Right atrium auricular region (tissue), 2 donors: ENCODE results near the gene SCYL2. TPM values are rescaled to one million over a fixed set of nuclear protein-coding genes. Genes with fewer than 3 reads are reported as not detected.
A peak's percentile ranks its signal among the peaks of the same experiment; 100 is the strongest.
"Not testable (repeated sequence)": the region's sequence is repeated elsewhere in the genome, so short reads cannot be mapped to it uniquely, and the experiment has no call there.

Experiments used
- DNase-seq: peaks from one replicate; pipeline ENCODE4 v3.0.0-alpha.2; 2019; ENCODE audit warnings: low spot score
- H3K27ac ChIP-seq, 2 donors: fragments of 200-600 bp; sonication (generic); 1 replicate in 1 of 2; 2 replicates in 1 of 2; pipeline ENCODE4 v1.5.1; 2016 to 2019
- H3K27me3 ChIP-seq, 2 donors: fragments of 200-600 bp; sonication (generic); one replicate each; pipeline versions ENCODE4 v1.5.1 to v1.6.0; 2017 to 2019
- H3K36me3 ChIP-seq: fragments of 200-600 bp; sonication (generic); one replicate; pipeline ENCODE4 v1.5.1; 2016
- H3K4me1 ChIP-seq, 2 donors: fragments of 200-600 bp; sonication (generic); one replicate each; pipeline versions ENCODE4 v1.5.1 to v1.6.0; 2017 to 2019
- H3K4me3 ChIP-seq, 2 donors: fragments of 200-600 bp; sonication (generic); 1 replicate in 1 of 2; 2 replicates in 1 of 2; pipeline ENCODE4 v1.5.1; 2017 to 2019; ENCODE audit warnings: mild to moderate bottlenecking in 1 of 2, moderate library complexity in 1 of 2
- H3K9me3 ChIP-seq, 2 donors: fragments of 200-600 bp; sonication (generic); one replicate each; pipeline ENCODE4 v1.5.1; 2019
- CTCF ChIP-seq, 2 donors: fragments of 200-600 bp; sonication (generic); IDR thresholded peaks; one replicate each; pipeline ENCODE4 v1.5.1; 2019; ENCODE audit warnings: antibody characterized with exemption in 2 of 2
- total RNA-seq, 2 donors: library from RNA; depleted of rRNA; stranded (reverse); fragments of >200 nt; gene quantifications; one replicate each; pipeline ENCODE4 v1.1.0, GENCODE V29; 2016

SCYL2 gene
- total RNA-seq, 2 donors from 2014 or later: 21.1 to 36.9 TPM

- Histone ChIP-seq H3K27me3 (no peaks in the 10 kb centered on the region), H3K36me3 (no peaks in the 10 kb centered on the region), H3K4me1 (no peaks in the 10 kb centered on the region), H3K9me3 (no peaks in the 10 kb centered on the region), H3K4me3 (no peak overlapping the region), H3K27ac (no peak overlapping the region)
- DNase-seq: no peak
- no peak for TF ChIP-seq CTCF (IDR thresholded peaks at IDR 0.05)
Observed at GRCh38 chr12:100229036-100229635, 37.8 kb upstream of the SCYL2 start.

- DNase-seq: no peak
- Histone ChIP-seq H3K9me3 (no peaks in the 10 kb centered on the region), H3K4me1 (no peaks in the 10 kb centered on the region), H3K4me3 (no peak overlapping the region), H3K36me3 (no peaks in the 10 kb centered on the region), H3K27ac (no peak overlapping the region), H3K27me3 (no peaks in the 10 kb centered on the region)
- no peak for TF ChIP-seq CTCF (IDR thresholded peaks at IDR 0.05)
Observed at GRCh38 chr12:100229876-100230275, 37.1 kb upstream of the SCYL2 start.

GRCh38 chr12:100231873-100232272, 35.1 kb upstream of the SCYL2 start:
- H3K27me3 ChIP-seq, H3K36me3 ChIP-seq, H3K9me3 ChIP-seq, DNase-seq, H3K27ac ChIP-seq, H3K4me3 ChIP-seq, H3K4me1 ChIP-seq: not testable (repeated sequence)

- H3K27me3 ChIP-seq: no peaks in the 10 kb centered on the region
- no peak overlapping the region for H3K4me3 ChIP-seq
- no peak for DNase-seq
- no peak for TF ChIP-seq CTCF (IDR thresholded peaks at IDR 0.05)
- no peaks in the 10 kb centered on the region for H3K9me3 ChIP-seq
- peak overlapping the region; percentile 7 to 45 for H3K27ac ChIP-seq
- H3K36me3 ChIP-seq: no peaks in the 10 kb centered on the region
- H3K4me1 ChIP-seq: no peaks in the 10 kb centered on the region
Observed at GRCh38 chr12:100234166-100234565, 32.8 kb upstream of the SCYL2 start.

- H3K4me3 ChIP-seq: no peak overlapping the region
Observed at GRCh38 chr12:100234591-100235304, 32.2 kb upstream of the SCYL2 start.

More at GRCh38 chr12:100234591-100235304, 32.2 kb upstream of the SCYL2 start:
- no peaks in the 10 kb centered on the region for H3K9me3 ChIP-seq
- no peaks in the 10 kb centered on the region for H3K36me3 ChIP-seq
- no peaks in the 10 kb centered on the region for H3K27me3 ChIP-seq
- DNase-seq: no peak
- peak overlapping the region; percentile 7 to 45 for H3K27ac ChIP-seq
- no peaks in the 10 kb centered on the region for H3K4me1 ChIP-seq
- TF ChIP-seq CTCF (IDR thresholded peaks at IDR 0.05): peak; percentile 52 to 77
